HG03196 (cell line): ENCODE measurements around the gene PRRT4.

Experiments
- ATAC-seq: cut with Tn5 transposase; IDR thresholded peaks from one replicate; pipeline ENCODE4 v1.9.1; 2021; ENCODE audit not compliant: unreplicated experiment

The PRRT4 gene

GRCh38 chr7:128396357-128396756 lies 34.9 kb upstream of the PRRT4 start:
- no peak for ATAC-seq

DNA sequence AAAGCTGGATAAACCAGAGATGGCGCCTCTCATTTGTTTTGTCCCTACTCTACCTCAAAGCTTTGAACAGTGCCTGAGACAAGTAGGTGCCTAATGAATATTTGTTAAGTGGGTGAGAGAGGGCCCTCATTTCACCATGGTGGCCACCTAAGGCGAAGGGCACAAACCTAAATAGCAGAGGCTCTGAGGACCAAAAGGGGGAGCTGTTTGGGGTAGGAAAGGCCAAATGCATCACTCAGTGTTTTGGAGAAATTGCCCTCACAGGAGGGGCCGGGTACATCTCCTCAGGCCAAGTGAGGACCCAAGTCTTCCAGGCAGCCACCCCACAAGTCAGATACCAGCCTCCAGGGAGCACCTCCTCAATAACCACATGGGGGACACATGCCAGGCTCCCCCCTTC lies 34.3 kb upstream of the PRRT4 start:
- no peak for ATAC-seq

- ATAC-seq = no peak
These were observed 33.5 kb upstream of the PRRT4 start for GRCh38 chr7:128394904-128395496.

DNA sequence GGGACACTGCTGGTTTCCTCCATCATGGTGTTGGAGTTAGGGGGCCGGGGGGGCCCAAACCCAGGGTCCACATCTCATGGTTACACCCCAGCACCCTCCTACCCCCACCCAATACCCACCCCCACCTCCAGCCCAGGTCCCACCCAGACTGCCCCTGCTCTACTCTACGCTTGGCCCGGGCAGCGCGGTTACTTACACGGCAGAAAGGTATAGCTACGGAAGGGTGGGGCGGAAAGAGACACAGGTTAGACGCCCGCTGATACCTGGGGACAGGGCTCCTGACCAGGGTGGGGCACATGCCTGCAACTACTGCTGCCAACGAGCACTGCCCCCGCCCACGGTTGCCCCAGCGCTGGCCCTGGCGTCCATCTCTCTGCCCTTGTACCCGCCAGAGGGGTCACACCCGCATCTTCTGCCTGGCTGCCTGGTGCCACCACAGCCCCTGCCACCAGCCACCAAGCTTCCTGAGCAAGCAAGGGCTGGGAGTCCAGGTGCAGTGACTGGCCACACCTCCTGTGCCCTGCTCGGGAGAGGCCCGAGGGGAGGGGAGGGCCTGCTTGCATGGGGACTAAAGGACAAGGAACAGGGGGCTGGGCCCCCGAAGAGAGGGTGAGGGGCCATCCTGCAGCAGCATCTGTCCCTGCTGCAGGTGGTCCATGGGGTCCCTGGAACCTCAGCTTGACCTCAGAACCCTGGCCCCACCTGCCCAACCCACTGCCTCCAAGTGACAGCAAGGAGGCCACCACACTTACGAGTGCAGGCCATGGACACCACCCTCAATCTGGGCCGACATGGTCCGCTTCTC lies 32.2 kb upstream of the PRRT4 start:
- ATAC-seq = no peak

DNA sequence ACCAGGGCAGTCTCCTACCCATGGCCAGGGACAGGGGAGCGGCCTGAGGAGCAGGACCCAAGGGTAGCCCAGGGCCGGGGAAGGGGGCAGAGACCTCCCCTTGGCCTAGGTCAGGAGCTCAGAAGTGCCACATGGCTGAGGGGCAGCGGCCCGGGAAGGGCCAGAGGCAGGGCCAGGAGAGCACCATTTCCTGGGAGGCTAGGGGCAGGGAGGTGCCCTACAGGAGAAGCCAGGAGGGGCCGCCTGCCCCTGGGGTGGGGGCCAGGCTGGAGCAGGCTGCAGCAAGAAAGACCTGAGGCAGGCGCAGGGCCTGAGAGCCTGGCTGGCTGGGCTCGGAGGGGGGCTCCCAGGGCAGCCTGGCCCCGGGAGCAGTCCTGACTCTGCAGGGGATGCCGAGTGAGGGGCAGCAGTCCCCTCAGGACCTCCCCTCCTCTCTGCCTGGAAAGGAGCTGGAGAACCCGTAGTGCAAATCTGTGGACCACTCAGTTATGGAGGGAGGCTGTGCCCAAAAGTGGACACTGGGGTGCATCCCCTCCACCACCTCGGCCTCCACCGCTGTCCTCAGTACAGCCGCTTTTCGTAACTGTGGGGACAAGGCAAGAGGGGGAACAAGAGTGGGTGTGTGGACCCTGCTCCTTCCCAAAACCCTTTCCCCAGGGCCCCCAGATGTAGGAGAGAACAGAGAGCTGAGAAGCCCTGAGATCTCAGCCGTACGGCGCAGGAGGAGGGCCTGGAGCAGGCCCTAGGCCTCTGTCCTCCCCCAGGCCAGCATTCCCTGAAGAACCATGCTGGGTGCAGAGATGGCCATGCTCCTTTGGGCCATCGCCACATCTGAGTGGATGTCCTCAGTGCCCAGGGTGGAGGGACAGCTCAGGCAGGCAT lies 31.2 kb upstream of the PRRT4 start:
- no peak for ATAC-seq

GRCh38 chr7:128391805-128392204 lies 30.3 kb upstream of the PRRT4 start:
- no peak for ATAC-seq

GRCh38 chr7:128390871-128391565 lies 29.5 kb upstream of the PRRT4 start:
- ATAC-seq = no peak

- ATAC-seq = no peak
These were observed 28.3 kb upstream of the PRRT4 start for GRCh38 chr7:128389618-128390329.

DNA sequence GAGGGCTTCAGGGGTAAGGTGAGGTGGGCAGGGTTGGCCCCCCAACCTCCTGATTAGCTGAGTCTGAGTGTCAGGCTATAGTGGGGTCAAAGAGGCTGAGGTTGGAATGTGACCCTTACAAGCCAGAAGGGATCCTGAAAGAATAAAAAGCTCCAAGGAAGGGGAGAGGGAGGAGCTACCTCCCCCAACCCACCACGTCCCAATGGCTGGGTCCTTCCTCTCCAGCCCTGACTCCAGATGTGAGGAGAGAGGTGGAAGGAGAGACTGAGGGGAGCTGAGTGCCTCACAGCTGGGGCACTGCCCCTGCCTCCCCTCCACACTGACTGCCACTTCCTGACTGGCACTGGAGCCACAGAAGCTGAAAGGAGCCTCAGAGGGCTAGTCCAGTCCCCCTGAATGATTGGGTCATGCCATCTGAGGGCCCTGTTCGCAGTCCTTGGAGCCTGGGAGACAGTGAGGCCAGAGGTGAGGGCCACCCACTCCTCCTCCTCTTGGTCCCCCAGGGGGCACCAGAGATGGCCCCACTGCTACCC lies 27.7 kb upstream of the PRRT4 start:
- ATAC-seq = no peak

- ATAC-seq = no peak
These were observed 26.6 kb upstream of the PRRT4 start for GRCh38 chr7:128388145-128388485.

- no peak for ATAC-seq
These were observed 26.0 kb upstream of the PRRT4 start for GRCh38 chr7:128387216-128388144.

DNA sequence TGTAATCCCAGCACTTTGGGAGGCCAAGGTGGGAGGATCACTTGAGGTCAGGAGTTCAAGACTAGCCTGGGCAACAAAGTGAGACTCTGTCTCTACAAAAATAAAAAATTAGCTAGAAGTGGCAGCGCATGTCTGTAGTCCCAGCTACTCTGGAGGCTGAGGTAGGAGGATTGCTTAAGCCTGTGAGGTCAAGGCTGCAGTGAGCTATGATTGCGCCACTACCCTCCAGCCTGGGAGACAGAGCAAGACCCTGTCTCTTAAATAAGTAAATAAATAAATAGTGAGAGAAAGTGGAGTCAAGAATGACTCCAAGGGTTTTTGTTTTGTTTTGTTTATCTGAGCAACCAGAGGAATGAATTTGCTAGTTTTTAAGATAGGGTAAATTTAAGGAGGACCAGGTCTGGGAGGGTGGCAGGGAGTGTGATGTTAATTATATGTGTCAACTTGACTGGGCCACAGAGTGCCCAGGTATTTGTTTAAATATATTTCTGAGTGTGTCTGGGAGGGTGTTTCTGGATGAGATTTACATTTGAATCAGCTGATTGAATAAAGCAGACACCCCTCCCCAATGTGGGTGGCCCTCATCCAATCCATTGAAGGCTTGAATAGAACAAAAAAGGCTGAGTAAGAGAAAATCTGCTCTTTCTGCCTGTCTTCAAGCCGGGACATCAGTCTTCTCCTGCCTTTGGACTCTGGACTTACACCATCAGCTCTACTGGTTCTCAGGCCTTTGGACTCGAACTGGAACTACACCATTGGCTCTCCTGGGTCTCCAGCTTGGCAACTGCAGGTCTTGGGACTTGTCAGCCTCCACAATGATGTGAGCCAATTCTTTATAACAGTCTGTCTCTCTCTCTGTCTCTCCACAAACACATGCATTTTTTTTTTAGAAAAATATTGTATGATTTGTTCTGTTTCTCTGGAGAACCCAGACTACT lies 24.8 kb upstream of the PRRT4 start:
- no peak for ATAC-seq

GRCh38 chr7:128384726-128385125 lies 23.2 kb upstream of the PRRT4 start:
- ATAC-seq = no peak

DNA sequence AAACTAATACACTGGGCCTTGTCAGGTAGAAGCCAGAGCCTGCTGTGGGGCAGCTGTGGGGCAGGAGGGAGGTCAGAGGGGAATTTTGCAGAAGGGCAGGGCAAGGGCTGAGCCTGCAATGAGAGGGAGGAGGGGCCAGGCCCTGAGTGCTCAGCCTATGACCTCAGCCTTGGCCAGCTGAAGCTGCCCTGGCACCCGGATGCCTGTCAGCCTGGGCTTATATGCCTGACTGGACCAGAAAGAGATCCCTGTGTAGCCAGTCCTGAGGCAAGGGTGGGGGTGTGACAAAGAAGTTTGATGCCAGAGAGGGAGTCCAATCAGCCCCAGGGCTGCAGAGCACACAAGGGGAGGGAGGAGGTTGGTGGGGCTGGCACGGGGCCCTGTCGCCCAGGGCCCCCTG lies 22.3 kb upstream of the PRRT4 start:
- ATAC-seq = no peak

- no peak for ATAC-seq
These were observed 19.8 kb upstream of the PRRT4 start for GRCh38 chr7:128381161-128381821.

DNA sequence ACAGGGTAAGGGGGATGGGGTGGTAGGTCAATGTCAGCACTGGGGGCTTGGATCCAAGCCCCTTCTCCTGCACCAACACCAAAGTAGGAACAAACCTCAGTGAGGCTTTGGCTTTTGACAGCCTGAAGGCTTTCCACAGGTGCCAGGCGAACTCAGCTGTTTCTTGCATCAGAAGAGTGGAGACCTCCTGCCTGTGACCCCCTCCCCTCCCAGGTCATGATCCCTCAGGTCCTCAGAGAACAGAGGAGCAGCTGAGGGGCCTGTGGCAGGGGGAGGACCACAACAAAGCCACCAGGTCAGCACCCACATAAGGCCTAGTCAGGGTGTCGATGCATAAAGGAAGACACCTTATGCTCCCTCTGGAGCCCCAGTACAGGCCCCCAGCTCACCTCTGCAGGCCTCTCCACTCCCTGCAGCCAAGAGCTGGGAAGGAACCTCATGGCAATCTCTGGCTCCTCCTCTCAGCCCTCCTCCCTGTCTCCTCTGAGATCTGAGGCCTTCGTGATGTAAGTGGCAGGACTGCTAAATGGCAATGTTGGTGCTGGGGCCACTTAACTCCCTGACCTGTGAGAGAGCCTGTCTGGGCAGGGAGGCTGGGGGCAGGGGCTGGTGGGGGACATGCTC lies 19.1 kb upstream of the PRRT4 start:
- no peak for ATAC-seq

- no peak for ATAC-seq
These were observed 18.5 kb upstream of the PRRT4 start for GRCh38 chr7:128379900-128380479.
